ENCODE data around the gene FRA10AC1.

DNA sequence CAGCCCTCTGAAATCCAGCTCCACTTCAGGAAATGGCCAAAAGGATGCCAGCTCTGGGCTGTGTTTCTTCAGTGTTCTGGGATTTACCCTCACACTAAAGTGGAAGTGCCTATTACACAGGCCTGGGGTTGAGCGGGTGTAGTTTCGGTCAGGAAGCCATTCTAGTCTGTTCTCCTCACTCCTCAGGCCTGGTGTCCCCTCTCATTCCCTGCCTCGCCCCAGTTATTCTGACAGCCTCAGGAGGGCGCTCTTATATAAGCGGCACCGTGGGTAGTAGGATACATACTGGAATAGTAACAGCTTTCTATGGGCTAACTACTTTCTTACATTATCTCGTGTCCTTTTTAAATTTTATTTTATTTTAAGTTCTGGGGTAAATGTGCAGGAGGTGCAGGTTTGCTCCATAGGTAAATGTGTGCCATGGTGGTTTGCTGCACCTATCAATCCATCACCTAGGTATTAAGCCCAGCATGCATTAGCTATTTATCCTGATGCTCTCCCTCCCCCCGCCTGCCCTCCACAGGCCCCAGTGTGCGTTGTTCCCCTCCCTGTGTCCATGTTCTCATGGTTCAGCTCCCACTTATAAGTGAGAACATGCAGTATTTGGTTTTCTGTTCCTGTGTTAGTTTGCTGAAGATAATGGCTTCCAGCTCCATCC lies 43.1 kb upstream of the FRA10AC1 start:
- TF ChIP-seq, protein P1, sequence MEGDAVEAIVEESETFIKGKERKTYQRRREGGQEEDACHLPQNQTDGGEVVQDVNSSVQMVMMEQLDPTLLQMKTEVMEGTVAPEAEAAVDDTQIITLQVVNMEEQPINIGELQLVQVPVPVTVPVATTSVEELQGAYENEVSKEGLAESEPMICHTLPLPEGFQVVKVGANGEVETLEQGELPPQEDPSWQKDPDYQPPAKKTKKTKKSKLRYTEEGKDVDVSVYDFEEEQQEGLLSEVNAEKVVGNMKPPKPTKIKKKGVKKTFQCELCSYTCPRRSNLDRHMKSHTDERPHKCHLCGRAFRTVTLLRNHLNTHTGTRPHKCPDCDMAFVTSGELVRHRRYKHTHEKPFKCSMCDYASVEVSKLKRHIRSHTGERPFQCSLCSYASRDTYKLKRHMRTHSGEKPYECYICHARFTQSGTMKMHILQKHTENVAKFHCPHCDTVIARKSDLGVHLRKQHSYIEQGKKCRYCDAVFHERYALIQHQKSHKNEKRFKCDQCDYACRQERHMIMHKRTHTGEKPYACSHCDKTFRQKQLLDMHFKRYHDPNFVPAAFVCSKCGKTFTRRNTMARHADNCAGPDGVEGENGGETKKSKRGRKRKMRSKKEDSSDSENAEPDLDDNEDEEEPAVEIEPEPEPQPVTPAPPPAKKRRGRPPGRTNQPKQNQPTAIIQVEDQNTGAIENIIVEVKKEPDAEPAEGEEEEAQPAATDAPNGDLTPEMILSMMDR (conservative IDR thresholded peaks at IDR 0.05; ENCODE audit: low read depth, low read length): peak; percentile 62
- no peak for TF ChIP-seq EZH2 (IDR thresholded peaks at IDR 0.05; ENCODE audit: borderline replicate concordance, low read depth, low read length, poor library complexity, severe bottlenecking)
